Gastrocnemius medialis (tissue), 4 donors: Measurements from ENCODE around the gene ALK. TPM values are rescaled to one million over a fixed set of nuclear protein-coding genes. Genes with fewer than 3 reads are reported as not detected.

Experiments
- ATAC-seq, 2 donors: fragments of 150-250 bp; one replicate each; pipeline ENCODE4 v1.9.1; 2016
- DNase-seq, 2 donors: peaks; one replicate each; pipeline ENCODE4 v3.0.0-alpha.2; 2019
- H3K27ac ChIP-seq, 4 donors: fragments of 200-600 bp; sonication (generic); 1 replicate in 1 of 4; 2 replicates in 3 of 4; pipeline ENCODE4 v1.5.1; 2016 to 2018; ENCODE audit warnings: mild to moderate bottlenecking in 2 of 4, moderate library complexity in 1 of 4
- H3K27me3 ChIP-seq, 3 donors: fragments of 200-600 bp; sonication (generic) in 2 of 3; 1 replicate in 1 of 3; 2 replicates in 2 of 3; pipeline versions ENCODE4 v1.5.1 to v1.6.0; 2016 to 2019; ENCODE audit warnings: mild to moderate bottlenecking in 1 of 3, moderate library complexity in 1 of 3
- H3K36me3 ChIP-seq, 2 donors: fragments of 200-600 bp; sonication (generic) in 1 of 2; one replicate each; pipeline ENCODE4 v1.5.1; 2017 to 2018
- H3K4me1 ChIP-seq, 2 donors: fragments of 200-600 bp; sonication (generic) in 1 of 2; one replicate each; pipeline ENCODE4 v1.5.1; 2016 to 2017; ENCODE audit warnings: mild to moderate bottlenecking in 2 of 2
- H3K4me3 ChIP-seq, 4 donors: fragments of 200-600 bp; sonication (generic) in 3 of 4; 1 replicate in 1 of 4; 2 replicates in 3 of 4; pipeline ENCODE4 v1.5.1; 2016 to 2019; ENCODE audit warnings: mild to moderate bottlenecking in 2 of 4
- H3K9me3 ChIP-seq, 3 donors: fragments of 200-600 bp; sonication (generic) in 2 of 3; 1 replicate in 1 of 3; 2 replicates in 2 of 3; pipeline ENCODE4 v1.5.1; 2016 to 2019
- POLR2A ChIP-seq, 2 donors: fragments of 450-650 bp; IDR thresholded peaks; one replicate each; pipeline ENCODE4 v1.6.1; 2017; ENCODE audit warnings: antibody characterized with exemption in 2 of 2, mild to moderate bottlenecking in 2 of 2, moderate library complexity in 2 of 2
- in situ Hi-C, 4 donors: fragments of 200-750 bp; cut with MboI; loops; one replicate each; pipeline versions ENCODE4 v1.15.0 to v1.8.0; 2017; ENCODE audit warnings: low sequenced_read_pairs in 4 of 4
- intact Hi-C: fragments of 100-400 bp; cut with DNase I; formaldehyde crosslinking; loops from one replicate; pipeline ENCODE4 v1.15.1; 2023; ENCODE audit warnings: low total_unique reads
- total RNA-seq, 4 donors: library from RNA; depleted of rRNA; stranded (reverse); fragments of >200 nt; gene quantifications; one replicate each; pipeline versions ENCODE4 v1.1.0 to v1.2.3, GENCODE V29; 2016
- TF ChIP-seq, protein P1 (sequence below), 5 experiments: fragments of 450-650 bp in 3 of 5; fragments of 200-600 bp in 2 of 5; sonication (generic) in 2 of 5; IDR thresholded peaks in 4 of 5; conservative IDR thresholded peaks in 1 of 5; 1 replicate in 4 of 5; 2 replicates in 1 of 5; pipeline ENCODE4 v1.5.1; 2016 to 2019; ENCODE audit warnings: antibody characterized with exemption in 5 of 5, mild to moderate bottlenecking in 3 of 5, moderate library complexity in 3 of 5

Gene ALK
- total RNA-seq, 4 donors from 2014 or later, result not detected

- Histone ChIP-seq H3K36me3 (no peaks in the 10 kb centered on the region), H3K4me3 (no peak overlapping the region), H3K9me3 (no peaks in the 10 kb centered on the region), H3K4me1 (no peaks in the 10 kb centered on the region), H3K27ac (no peak overlapping the region), H3K27me3 (no peaks in the 10 kb centered on the region)
- intact Hi-C loops (no loop called here), in situ Hi-C loops (no loop called here)
- DNase-seq (no peak), ATAC-seq (no peak)
- TF ChIP-seq, protein P1, sequence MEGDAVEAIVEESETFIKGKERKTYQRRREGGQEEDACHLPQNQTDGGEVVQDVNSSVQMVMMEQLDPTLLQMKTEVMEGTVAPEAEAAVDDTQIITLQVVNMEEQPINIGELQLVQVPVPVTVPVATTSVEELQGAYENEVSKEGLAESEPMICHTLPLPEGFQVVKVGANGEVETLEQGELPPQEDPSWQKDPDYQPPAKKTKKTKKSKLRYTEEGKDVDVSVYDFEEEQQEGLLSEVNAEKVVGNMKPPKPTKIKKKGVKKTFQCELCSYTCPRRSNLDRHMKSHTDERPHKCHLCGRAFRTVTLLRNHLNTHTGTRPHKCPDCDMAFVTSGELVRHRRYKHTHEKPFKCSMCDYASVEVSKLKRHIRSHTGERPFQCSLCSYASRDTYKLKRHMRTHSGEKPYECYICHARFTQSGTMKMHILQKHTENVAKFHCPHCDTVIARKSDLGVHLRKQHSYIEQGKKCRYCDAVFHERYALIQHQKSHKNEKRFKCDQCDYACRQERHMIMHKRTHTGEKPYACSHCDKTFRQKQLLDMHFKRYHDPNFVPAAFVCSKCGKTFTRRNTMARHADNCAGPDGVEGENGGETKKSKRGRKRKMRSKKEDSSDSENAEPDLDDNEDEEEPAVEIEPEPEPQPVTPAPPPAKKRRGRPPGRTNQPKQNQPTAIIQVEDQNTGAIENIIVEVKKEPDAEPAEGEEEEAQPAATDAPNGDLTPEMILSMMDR (IDR thresholded peaks at IDR 0.05 in 4 of 5, conservative IDR thresholded peaks at IDR 0.05 in 1 of 5), result no peak
- TF ChIP-seq POLR2A (IDR thresholded peaks at IDR 0.05), result no peak
These were observed 233.0 kb downstream of the ALK start for GRCh38 chr2:29688429-29688828.

DNA sequence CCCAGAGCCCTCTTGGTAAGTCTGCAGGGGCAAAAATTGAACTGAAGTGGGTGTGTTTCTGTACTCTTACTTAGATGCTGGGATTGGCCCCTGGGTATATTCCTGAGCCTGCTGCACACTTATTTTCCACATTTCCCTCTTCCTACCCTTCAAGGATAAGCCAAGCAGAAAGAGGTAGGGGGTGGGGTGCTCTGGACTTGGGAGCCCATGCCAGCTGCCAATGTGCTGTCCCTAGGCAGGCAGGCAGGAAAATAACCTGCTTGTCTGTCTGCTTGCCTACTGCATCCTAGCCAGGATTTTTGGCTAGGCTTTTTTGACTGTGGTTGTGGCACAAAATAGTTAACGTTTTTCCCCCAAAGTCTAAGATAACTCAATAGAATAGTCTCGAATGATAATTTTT, 234.3 kb downstream of the ALK start:
- Histone ChIP-seq H3K27ac (no peak overlapping the region), H3K4me1 (no peaks in the 10 kb centered on the region), H3K4me3 (no peak overlapping the region), H3K27me3 (no peaks in the 10 kb centered on the region), H3K36me3 (no peaks in the 10 kb centered on the region), H3K9me3 (no peaks in the 10 kb centered on the region)
- intact Hi-C loops, result no loop called here
- no peak for DNase-seq
- in situ Hi-C loops, result no loop called here
- ATAC-seq, result no peak
- no peak for TF ChIP-seq POLR2A (IDR thresholded peaks at IDR 0.05)
- TF ChIP-seq, protein P1 (IDR thresholded peaks at IDR 0.05 in 4 of 5, conservative IDR thresholded peaks at IDR 0.05 in 1 of 5), result no peak

DNA sequence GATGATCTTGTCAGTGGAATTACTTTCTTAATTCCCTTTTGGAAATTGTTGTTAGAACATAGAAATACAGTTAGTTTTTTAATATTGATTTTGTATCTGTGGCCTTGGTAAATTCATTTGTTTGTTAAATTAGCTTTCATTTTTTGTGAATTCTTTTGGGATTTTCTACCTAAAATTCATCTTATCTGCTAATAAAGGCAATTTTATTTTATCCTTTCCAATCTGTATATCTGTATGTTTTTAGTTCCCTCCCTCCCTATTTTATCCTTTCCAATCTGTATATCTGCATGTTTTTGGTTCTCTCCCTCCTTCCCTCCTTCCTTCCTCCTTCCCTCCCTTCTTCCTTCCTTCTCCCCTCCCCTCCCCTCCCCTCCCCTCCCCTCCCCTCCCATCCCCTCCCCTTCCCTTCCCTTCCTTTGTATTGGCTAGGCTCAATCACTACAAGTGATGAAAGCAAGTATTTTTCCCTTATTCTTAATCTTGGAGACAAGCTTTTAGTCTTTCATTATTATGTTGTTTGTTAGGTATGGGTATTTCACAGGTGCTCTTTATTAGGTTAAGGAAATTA, 244.4 kb downstream of the ALK start:
- no peaks in the 10 kb centered on the region for H3K36me3 ChIP-seq
- ATAC-seq, result no peak
- intact Hi-C loops, result no loop called here

DNA sequence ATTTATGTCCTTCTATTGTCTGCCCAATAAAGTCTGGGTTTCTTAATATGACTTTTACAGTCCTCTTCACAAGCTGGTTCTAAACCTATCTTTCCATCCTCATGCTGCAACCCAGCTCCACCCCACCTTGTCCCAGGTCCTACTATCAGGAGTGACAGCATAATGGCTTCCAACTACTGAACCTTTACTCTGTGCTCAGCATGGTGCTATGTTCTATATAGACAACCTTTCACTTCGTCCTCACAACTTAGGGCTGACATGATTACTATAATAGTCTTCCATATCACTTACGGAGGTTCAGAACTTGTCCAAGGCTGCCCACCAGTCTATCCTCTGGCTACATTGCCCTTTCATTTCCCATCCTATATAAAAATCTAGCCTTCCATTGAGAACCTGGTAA, 256.8 kb downstream of the ALK start:
- in situ Hi-C loops, result no loop called here
- ATAC-seq, result no peak
- no peak for TF ChIP-seq POLR2A (IDR thresholded peaks at IDR 0.05)
- TF ChIP-seq, protein P1 (IDR thresholded peaks at IDR 0.05 in 4 of 5, conservative IDR thresholded peaks at IDR 0.05 in 1 of 5), result no peak
- no peak for DNase-seq
- Histone ChIP-seq H3K27ac (no peak overlapping the region), H3K9me3 (no peaks in the 10 kb centered on the region), H3K4me3 (no peak overlapping the region), H3K27me3 (no peaks in the 10 kb centered on the region), H3K36me3 (no peaks in the 10 kb centered on the region), H3K4me1 (no peaks in the 10 kb centered on the region)
- intact Hi-C loops, result no loop called here

More for the DNA sequence above, 244.4 kb downstream of the ALK start:
- in situ Hi-C loops, result no loop called here
- no peaks in the 10 kb centered on the region for H3K27me3 ChIP-seq
- no peak overlapping the region for H3K27ac ChIP-seq
- no peak for DNase-seq
- no peaks in the 10 kb centered on the region for H3K4me1 ChIP-seq
- H3K9me3 ChIP-seq, result no peaks in the 10 kb centered on the region
- H3K4me3 ChIP-seq, result no peak overlapping the region
- TF ChIP-seq, protein P1 (IDR thresholded peaks at IDR 0.05 in 4 of 5, conservative IDR thresholded peaks at IDR 0.05 in 1 of 5), result no peak

DNA sequence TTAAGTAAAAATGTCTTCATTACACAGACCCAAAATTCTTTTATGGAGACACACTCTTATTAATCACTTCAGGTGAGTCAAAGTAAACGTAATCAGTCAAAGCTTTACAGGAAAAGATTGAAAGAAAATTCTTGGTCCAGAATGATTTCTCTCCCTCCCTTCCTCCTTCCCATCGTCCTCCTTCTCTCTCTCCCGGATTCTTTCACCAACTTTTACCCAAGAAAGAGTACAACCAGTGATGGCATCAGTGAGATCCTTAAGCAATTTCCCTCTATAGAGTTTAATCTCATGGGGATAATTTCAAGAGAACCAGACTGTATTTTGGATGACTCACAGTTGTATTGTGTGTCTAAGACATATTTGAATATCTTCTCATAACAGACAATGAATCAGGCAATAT, 258.1 kb downstream of the ALK start:
- H3K9me3 ChIP-seq, result no peaks in the 10 kb centered on the region
- intact Hi-C loops, result no loop called here
- no peaks in the 10 kb centered on the region for H3K36me3 ChIP-seq
- no peak overlapping the region for H3K27ac ChIP-seq
- DNase-seq (no peak), ATAC-seq (no peak)
- H3K4me3 ChIP-seq, result no peak overlapping the region
- H3K4me1 ChIP-seq, result no peaks in the 10 kb centered on the region
- in situ Hi-C loops, result no loop called here
- no peaks in the 10 kb centered on the region for H3K27me3 ChIP-seq
- no peak for TF ChIP-seq POLR2A (IDR thresholded peaks at IDR 0.05)
- TF ChIP-seq, protein P1 (IDR thresholded peaks at IDR 0.05 in 4 of 5, conservative IDR thresholded peaks at IDR 0.05 in 1 of 5), result no peak
